ENCODE data around the gene STX3. TPM values are rescaled to one million over a fixed set of nuclear protein-coding genes. Genes with fewer than 3 reads are reported as not detected.

Gene STX3
- total and polyA plus RNA-seq, 2 of the 8 experiments (the other 6 are each of a cell fraction or from before 2014, with no cell fraction given): 50.5 to 56.1 TPM

DNA sequence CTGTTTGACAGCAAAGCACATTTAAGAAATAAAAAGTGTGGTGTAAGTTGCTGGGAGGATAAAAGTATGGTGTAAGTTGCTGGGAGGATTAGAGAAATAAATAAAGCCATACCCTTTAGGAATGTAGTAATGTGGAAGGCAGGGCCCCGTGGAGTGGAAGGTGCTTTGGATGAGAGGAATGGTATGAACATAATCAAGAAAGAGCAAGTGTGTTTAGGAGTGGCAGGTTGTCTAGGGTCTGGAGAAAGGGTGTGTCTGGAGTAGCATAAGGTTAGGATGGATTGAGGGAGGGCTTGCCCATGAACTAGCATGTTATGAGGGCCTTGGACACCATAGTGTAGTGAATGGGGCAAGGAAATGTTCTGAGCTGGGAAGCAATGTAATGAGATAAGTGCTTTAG, 37.3 kb downstream of the STX3 start:
- ChIA-PET POLR2A (ENCODE audit: partially characterized antibody) (interaction anchor here (0.8 kb wide), 1 partner anchor 15 kb away, joined by 3 read pairs; no protein-coding TSS in a partner anchor), CTCF (ENCODE audit: partially characterized antibody) (interaction anchor here (0.6 to 2.8 kb wide), 6 partner anchors 9 to 37 kb away, joined by 3 to 12 read pairs (median 5); partner anchors contain the start of gene STX3)
- Histone ChIP-seq H3K4me1 (replicated peaks in 1 of 4; ENCODE audit: control insufficient read depth in 3 of 4, insufficient read depth in 4 of 4, low read length in 3 of 4) (no peaks in the 10 kb centered on the region), H2AFZ (ENCODE audit: low read length) (no peak overlapping the region), H4K20me1 (replicated peaks in 1 of 2; ENCODE audit: control insufficient read depth in 1 of 2, insufficient read depth in 2 of 2, low read length in 2 of 2) (peaks cover 2% of the 10 kb centered on the region in 2 experiments), H3K56ac (replicated peaks; ENCODE audit: insufficient read length, low read depth, low read length) (peak overlapping the region; percentile 26), H2BK120ac (replicated peaks; ENCODE audit: low read depth, low read length) (no peak overlapping the region), H3K4me2 (ENCODE audit: insufficient read depth in 1 of 2, low read depth in 2 of 2, low read length in 2 of 2) (no peak overlapping the region), H3K18ac (ENCODE audit: extremely low read depth, low read length) (no peak overlapping the region), H3K23me2 (ENCODE audit: low read depth, low read length) (no peaks in the 10 kb centered on the region; the same call in 1 of the 2 replicates), H3K14ac (ENCODE audit: insufficient read length) (no peak overlapping the region), H2BK5ac (ENCODE audit: low read depth, low read length) (no peak overlapping the region), H4K8ac (ENCODE audit: extremely low read depth, insufficient read depth, low read length) (no peak overlapping the region), H3K4me3 (ENCODE audit: extremely low read depth in 1 of 4, insufficient read depth in 2 of 4, low read depth in 3 of 4, low read length in 4 of 4) (no peak overlapping the region), H2BK12ac (ENCODE audit: low read depth, low read length) (no peak overlapping the region), H4K5ac (ENCODE audit: insufficient read length, low read depth, low read length) (no peak overlapping the region), H3K9ac (replicated peaks in 1 of 4; ENCODE audit: extremely low read depth in 1 of 4, low read depth in 3 of 4, low read length in 3 of 4) (no peak overlapping the region), H3K79me1 (ENCODE audit: low read depth, low read length) (no peaks in the 10 kb centered on the region; the same call in 1 of the 2 replicates), H3K23ac (ENCODE audit: insufficient read length) (no peak overlapping the region), H3K36me3 (ENCODE audit: control insufficient read depth in 2 of 4, insufficient read depth in 4 of 4, low read length in 3 of 4) (peaks cover 10 to 78% (median 53%) of the 10 kb centered on the region in 4 experiments; a peak in 7 of 8 replicates), H3K4ac (replicated peaks; ENCODE audit: insufficient read length, low read depth, low read length) (no peak overlapping the region), H2BK20ac (ENCODE audit: low read length) (no peak overlapping the region), H2AK5ac (ENCODE audit: low read depth, low read length) (no peak overlapping the region), H3K79me2 (ENCODE audit: control insufficient read depth in 1 of 2, insufficient read depth in 2 of 2, low read length in 2 of 2) (no peaks in the 10 kb centered on the region), H3K27ac (ENCODE audit: low read depth, low read length) (no peak overlapping the region), H4K91ac (replicated peaks; ENCODE audit: insufficient read length, low read length) (peak overlapping the region; percentile 47), H2BK15ac (ENCODE audit: low read length) (no peak overlapping the region), H3K9me3 (ENCODE audit: insufficient read depth in 2 of 2, low read depth in 1 of 2, low read length in 1 of 2) (no peaks in the 10 kb centered on the region), H3K27me3 (replicated peaks in 1 of 4; ENCODE audit: control insufficient read depth in 3 of 4, extremely low read depth in 1 of 4, insufficient read depth in 3 of 4, low read length in 3 of 4) (no peaks in the 10 kb centered on the region)
- 79% methylated on average over 1 of the region's 1 CpG; no CpG with 5 or more reads in 1 of the 2 experiments for WGBS, 2 experiments (ENCODE audit: extremely low coverage in 1 of 2, insufficient coverage in 1 of 2, insufficient read length in 1 of 2, insufficient replicate concordance in 2 of 2, low coverage in 1 of 2, low lambda C conversion rate in 2 of 2, missing lambda C conversion rate in 1 of 2)
- DNase-seq (ENCODE audit: low read depth in 1 of 2, low spot score in 2 of 2) (no peak), FAIRE-seq (no peak)
- TF ChIP-seq HDAC6 (IDR thresholded peaks at IDR 0.05; ENCODE audit: low read depth, low read length) (no peak), SRF (IDR thresholded peaks at IDR 0.05; ENCODE audit: low read depth, low read length) (no peak), TBP (IDR thresholded peaks at IDR 0.05; ENCODE audit: low read depth, low read length) (no peak), EGR1 (IDR thresholded peaks at IDR 0.05; ENCODE audit: borderline replicate concordance, low read depth, low read length) (no peak), NRF1 (IDR thresholded peaks at IDR 0.05; ENCODE audit: low read depth, low read length) (no peak), RNF2 (IDR thresholded peaks at IDR 0.05; ENCODE audit: borderline replicate concordance, low read depth, low read length, missing control alignments, poor library complexity, severe bottlenecking) (no peak), BRCA1 (IDR thresholded peaks at IDR 0.05; ENCODE audit: low read depth, low read length) (no peak), CHD2 (IDR thresholded peaks at IDR 0.05; ENCODE audit: low read length) (no peak), SAP30 (IDR thresholded peaks at IDR 0.05; ENCODE audit: insufficient read depth, insufficient replicate concordance, low read length) (no peak), POU5F1 (IDR thresholded peaks at IDR 0.05; ENCODE audit: low read depth, low read length) (no peak)

All from H1 (cell line).